ENCODE measurements around the gene TNFRSF6B.
A peak's percentile ranks its signal among the peaks of the same experiment; 100 is the strongest.

TNFRSF6B gene

DNA sequence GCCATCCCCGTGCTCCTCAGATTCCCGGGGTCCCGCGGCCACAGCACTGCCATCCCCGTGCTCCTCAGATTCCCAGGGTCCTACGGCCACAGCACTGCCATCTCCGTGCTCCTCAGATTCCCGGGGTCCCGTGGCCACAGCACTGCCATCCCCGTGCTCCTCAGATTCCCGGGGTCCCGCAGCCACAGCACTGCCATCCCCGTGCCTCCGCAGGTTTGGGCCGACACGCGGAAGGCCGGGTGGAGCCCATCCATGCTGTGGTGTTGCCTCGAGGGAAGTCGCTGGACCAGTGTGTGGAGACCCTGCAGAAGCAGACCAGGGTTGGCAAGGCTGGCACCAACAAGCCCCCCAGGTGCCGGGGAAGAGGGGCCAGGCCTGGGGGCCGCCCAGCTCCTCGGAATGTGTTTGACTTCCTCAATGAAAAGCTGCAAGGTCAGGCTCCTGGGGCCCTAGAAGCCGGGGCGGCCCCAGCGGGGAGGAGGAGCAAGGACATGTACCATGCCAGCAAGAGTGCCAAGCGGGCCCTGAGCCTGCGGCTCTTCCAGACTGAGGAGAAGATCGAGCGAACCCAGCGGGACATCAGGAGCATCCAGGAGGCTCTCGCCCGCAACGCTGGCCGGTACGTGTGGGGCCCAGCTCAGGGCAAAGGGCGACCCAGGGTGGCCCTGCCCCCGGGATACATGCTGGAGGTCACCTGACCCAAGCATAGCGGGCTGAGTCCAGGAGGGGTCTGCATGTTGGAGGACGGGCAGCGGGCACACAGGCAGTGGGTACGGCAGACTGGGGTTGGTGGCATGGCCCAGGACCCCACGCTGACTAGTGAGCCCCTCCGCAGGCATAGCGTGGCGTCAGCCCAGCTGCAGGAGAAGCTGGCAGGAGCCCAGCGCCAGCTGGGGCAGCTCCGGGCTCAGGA is 38.8 kb downstream of the TNFRSF6B start:
- DNase-seq: peak in 10 of 51 donors; percentile 6 to 51 (median 27)

GRCh38 chr20:63735859-63736718 is 39.6 kb downstream of the TNFRSF6B start, which contains the start of gene LIME1:
LIME1 (plus strand) TSS chr20:63736664; CDS start chr20:63737550, 886 bp downstream.
- DNase-seq: peak in 2 of 51 donors; percentile 23 to 54

- no peak for DNase-seq
These were observed 40.6 kb downstream of the TNFRSF6B start for GRCh38 chr20:63736893-63737694.

DNA sequence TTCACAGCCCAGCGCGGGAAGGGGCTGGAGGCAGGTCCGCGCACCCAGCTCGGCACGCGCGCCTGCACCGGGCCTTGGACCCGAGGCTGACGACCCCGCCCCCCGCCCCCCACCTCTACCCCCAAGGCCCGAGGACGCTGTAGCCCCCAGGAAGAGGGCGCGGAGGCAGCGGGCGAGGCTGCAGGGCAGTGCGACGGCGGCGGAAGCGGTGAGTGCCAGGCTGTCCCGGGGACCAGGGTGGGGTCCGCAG is 41.2 kb downstream of the TNFRSF6B start:
- DNase-seq: no peak

DNA sequence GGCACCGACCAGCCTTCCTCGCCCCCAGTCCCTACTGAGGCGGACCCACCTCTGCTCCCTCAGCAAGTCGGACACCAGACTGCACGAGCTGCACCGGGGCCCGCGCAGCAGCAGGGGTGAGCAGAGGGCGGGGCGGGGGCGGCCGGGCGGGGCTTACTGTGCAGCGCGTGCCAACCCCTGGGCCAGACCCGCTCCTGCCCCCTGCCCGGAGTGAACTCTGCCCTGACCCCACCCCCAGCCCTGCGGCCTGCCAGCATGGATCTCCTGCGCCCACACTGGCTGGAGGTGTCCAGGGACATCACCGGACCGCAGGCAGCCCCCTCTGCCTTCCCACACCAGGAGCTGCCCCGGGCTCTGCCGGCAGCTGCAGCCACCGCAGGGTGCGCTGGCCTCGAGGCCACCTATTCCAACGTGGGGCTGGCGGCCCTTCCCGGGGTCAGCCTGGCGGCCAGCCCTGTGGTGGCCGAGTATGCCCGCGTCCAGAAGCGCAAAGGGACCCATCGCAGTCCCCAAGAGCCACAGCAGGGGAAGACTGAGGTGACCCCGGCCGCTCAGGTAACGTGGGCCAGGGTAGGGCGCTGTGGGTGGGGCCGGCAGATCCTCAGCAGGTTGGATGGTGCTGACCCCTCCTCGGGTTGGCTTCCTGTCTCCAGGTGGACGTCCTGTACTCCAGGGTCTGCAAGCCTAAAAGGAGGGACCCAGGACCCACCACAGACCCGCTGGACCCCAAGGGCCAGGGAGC is 41.7 kb downstream of the TNFRSF6B start:
- no peak for DNase-seq

DNA sequence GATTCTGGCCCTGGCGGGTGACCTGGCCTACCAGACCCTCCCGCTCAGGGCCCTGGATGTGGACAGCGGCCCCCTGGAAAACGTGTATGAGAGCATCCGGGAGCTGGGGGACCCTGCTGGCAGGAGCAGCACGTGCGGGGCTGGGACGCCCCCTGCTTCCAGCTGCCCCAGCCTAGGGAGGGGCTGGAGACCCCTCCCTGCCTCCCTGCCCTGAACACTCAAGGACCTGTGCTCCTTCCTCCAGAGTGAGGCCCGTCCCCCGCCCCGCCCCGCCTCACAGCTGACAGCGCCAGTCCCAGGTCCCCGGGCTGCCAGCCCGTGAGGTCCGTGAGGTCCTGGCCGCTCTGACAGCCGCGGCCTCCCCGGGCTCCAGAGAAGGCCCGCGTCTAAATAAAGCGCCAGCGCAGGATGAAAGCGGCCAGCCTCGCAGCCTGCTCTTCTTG is 42.3 kb downstream of the TNFRSF6B start:
- DNase-seq: peak in 15 of 51 donors; percentile 16 to 53 (median 36)

- peak in 44 of 51 donors; percentile 19 to 86 (median 58) for DNase-seq
These were observed 42.9 kb downstream of the TNFRSF6B start, which contains the start of gene SLC2A4RG for GRCh38 chr20:63739130-63740069. SLC2A4RG (plus strand) TSS chr20:63739776; CDS start chr20:63739913, 137 bp downstream.

DNA sequence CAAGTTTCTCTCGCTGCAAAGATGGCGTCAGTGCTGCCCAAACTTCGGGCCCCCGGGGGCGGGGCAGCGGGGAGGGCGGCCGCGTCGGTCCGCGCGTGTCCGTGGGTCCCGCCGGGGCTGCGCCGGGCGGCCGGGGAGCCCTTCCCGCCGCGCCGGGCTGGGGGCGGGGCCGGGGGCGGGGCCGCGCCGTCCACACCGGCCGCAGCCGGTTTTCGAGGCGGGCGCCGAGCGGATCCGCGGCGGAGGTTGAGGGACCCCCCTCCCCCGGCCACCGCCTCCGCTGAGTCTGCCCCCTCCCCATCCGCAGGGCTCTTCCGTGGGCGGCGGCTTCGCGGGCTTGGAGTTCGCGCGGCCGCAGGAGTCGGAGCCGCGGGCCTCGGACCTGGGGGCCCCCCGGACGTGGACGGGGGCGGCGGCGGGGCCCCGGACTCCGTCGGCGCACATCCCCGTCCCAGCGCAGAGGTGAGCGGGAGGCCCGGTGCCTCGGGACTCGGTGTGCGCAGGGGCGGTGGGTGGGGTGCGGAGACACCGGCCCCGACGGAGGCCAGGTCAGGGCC is 43.7 kb downstream of the TNFRSF6B start:
- peak in 9 of 51 donors; percentile 17 to 58 (median 38) for DNase-seq

DNA sequence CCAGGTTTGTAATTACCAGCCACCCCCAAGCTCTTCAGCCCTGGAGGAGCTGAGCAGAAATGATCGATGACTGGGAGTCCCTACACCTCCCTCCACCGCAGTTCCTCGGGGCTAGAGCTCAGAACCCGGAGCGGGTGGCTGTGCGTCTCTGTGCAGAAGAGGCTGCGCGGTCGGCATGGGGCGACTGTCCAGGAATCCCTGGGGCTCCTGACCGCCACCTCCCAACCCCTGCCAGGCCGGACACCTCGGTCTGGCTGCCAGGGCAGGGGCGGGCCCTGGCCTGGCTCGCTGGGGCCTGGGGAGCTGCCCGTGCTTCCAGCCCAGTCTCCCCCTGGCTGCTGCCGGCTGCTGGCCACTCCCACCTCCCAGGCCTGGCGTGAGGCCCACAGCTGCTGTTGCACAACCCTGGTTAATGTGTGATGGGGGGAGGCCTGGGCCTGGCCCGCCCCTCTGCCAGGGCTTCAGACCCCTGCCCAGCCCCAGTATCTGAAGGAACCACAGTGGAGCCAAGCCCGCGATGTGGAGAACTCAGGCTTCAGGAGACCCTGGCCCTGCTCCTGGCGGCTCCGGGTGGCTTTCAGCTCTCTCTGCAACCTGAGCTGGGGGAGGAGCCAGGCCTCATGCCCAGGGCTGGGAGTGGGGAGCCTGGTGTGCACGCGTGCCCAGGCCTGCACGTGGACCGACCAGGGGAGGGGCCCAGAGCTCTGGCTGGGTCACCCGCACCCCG is 44.3 kb downstream of the TNFRSF6B start:
- DNase-seq: peak in 46 of 51 donors; percentile 18 to 86 (median 70)

DNA sequence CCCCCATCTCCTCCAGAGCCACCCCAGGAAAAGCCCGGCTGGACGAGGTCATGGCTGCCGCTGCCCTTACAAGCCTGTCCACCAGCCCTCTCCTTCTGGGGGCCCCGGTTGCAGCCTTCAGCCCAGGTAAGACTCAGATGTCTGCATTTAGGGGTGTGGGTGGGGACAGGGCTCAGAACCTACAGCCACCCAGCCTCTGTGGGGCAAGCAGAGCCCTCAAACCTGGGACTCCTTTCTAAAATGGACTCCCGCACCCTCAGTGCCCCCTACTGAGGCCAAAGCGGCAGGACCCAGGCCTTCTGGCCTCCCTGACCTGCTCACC is 44.9 kb downstream of the TNFRSF6B start:
- no peak for DNase-seq

GRCh38 chr20:63741676-63742380 is 45.4 kb downstream of the TNFRSF6B start:
- DNase-seq: no peak

DNA sequence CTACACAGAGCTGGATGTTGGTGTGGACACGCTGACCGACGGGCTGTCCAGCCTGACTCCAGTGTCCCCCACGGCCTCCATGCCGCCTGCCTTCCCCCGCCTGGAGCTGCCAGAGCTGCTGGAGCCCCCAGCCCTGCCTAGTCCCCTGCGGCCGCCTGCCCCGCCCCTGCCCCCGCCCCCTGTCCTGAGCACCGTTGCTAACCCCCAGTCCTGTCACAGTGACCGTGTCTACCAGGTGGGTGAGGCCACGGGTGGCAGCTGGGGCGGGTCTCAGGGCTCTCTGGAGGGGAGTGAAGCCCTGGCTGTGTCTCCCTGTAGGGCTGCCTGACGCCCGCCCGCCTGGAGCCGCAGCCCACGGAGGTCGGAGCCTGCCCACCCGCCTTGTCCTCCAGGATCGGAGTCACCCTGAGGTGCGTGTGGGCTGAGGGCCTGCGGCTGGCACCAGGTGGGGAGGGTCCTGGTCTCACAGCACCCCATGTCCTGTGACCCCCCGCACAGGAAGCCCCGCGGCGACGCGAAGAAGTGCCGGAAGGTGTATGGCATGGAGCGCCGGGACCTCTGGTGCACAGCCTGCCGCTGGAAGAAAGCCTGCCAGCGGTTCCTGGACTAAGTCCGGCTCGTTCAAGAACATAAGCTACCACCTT is 46.1 kb downstream of the TNFRSF6B start:
- DNase-seq: no peak

- no peak for DNase-seq
These were observed 46.9 kb downstream of the TNFRSF6B start for GRCh38 chr20:63743210-63743970.

- DNase-seq: no peak
These were observed 47.7 kb downstream of the TNFRSF6B start for GRCh38 chr20:63744158-63744557.

- DNase-seq: no peak
These were observed 48.3 kb downstream of the TNFRSF6B start for GRCh38 chr20:63744574-63745423.

DNA sequence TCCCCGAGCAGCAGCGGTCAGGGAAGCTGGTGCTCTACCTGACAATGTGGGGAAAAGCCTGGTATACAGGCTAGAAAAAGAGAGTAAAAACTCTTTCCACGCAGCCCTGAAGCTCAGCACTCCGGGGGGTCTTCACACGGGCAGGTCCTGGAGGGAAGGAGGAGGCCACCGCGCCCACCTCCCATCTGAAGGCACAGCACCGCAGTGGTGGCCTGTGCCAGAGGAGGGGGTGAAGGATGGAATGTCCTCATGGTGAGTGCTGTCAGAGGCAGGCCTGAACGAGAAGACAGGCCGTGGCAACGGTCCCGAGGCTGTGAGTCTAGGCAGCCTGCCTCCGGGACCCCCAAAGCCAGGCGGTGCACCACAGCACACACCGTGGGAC is 49.0 kb downstream of the TNFRSF6B start:
- no peak for DNase-seq
